GM12873 (cell line): ENCODE measurements around the gene SDK2.

ENCODE experiments used
- CTCF ChIP-seq: IDR thresholded peaks from 2 replicates; pipeline ENCODE4 v1.5.1; 2012; ENCODE audit warnings: low read depth, mild to moderate bottlenecking, moderate library complexity, low read length, control low read depth; ENCODE audit not compliant: insufficient read depth; ENCODE audit errors: missing control alignments

The SDK2 gene

GRCh38 chr17:73397856-73398540 lies 246.2 kb downstream of the SDK2 start:
- TF ChIP-seq CTCF, result no peak

GRCh38 chr17:73397278-73397826 lies 246.9 kb downstream of the SDK2 start:
- no peak for TF ChIP-seq CTCF

GRCh38 chr17:73396431-73397277 lies 247.6 kb downstream of the SDK2 start:
- TF ChIP-seq CTCF, result no peak

- no peak for TF ChIP-seq CTCF
Measured at GRCh38 chr17:73394512-73395450, 249.5 kb downstream of the SDK2 start.

- no peak for TF ChIP-seq CTCF
Measured at GRCh38 chr17:73393962-73394361, 250.3 kb downstream of the SDK2 start.

GRCh38 chr17:73393381-73393780 lies 250.9 kb downstream of the SDK2 start:
- TF ChIP-seq CTCF, result no peak
